ENCODE results near the gene SEPTIN7. TPM values are rescaled to one million over a fixed set of nuclear protein-coding genes. Genes with fewer than 3 reads are reported as not detected.
A peak's percentile ranks its signal among the peaks of the same experiment; 100 is the strongest.

SEPTIN7 gene
- total RNA-seq, 3 donors from 2014 or later (not counting 1 experiment from before 2014, with no cell fraction given): 367 to 422 (median 383) TPM

DNA sequence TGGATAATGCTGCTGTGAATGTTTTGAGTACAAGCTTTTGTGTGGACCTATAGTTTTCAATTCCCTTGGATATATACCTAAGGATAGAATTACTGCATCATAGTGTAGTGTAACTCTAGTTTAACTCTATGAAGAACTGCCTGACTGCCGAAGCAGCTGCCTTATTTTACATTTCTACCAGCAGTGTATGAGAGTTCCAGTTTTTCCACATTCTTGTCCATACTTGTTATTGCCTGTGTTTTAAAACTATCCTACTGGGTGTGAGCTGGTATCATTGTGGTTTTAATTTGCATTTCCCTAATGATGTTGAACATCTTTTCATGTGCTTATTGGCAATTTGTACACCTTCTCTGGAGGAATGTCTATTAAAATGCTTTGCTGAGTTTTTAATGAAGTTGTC is 15.7 kb downstream of the SEPTIN7 start:
- peaks cover 85 to 89% of the 10 kb centered on the region in 2 donors for H3K4me1 Mint-ChIP-seq
- H3K27me3 ChIP-seq (ENCODE audit: control insufficient read depth, insufficient read depth, low read length): no peaks in the 10 kb centered on the region
- ATAC-seq (no peak), DNase-seq (no peak)
- H3K9me3 ChIP-seq (ENCODE audit: control insufficient read depth, insufficient read depth, low read length): peaks cover 4% of the 10 kb centered on the region
- peak overlapping the region; percentile 21 to 78 for H3K27ac Mint-ChIP-seq
- TF ChIP-seq, protein P1, sequence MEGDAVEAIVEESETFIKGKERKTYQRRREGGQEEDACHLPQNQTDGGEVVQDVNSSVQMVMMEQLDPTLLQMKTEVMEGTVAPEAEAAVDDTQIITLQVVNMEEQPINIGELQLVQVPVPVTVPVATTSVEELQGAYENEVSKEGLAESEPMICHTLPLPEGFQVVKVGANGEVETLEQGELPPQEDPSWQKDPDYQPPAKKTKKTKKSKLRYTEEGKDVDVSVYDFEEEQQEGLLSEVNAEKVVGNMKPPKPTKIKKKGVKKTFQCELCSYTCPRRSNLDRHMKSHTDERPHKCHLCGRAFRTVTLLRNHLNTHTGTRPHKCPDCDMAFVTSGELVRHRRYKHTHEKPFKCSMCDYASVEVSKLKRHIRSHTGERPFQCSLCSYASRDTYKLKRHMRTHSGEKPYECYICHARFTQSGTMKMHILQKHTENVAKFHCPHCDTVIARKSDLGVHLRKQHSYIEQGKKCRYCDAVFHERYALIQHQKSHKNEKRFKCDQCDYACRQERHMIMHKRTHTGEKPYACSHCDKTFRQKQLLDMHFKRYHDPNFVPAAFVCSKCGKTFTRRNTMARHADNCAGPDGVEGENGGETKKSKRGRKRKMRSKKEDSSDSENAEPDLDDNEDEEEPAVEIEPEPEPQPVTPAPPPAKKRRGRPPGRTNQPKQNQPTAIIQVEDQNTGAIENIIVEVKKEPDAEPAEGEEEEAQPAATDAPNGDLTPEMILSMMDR (IDR thresholded peaks at IDR 0.05): no peak
- H3K4me3 ChIP-seq (ENCODE audit: low read length): no peak overlapping the region
- H3K36me3 ChIP-seq (ENCODE audit: control insufficient read depth, insufficient read depth, low read length): no peaks in the 10 kb centered on the region
- no peaks in the 10 kb centered on the region for H3K27me3 Mint-ChIP-seq (ENCODE audit: low read depth in 2 of 2)
- H3K4me1 ChIP-seq (ENCODE audit: control insufficient read depth, insufficient read depth, low read length): peaks cover 18% of the 10 kb centered on the region
- no CpG with 5 or more reads among the region's 1 CpG for WGBS (ENCODE audit: insufficient coverage)
- no peak overlapping the region for H3K27ac ChIP-seq (ENCODE audit: low read length)
- intact Hi-C loops (cut with micrococcal nuclease): loop anchor here (5.0 kb wide), 1 partner anchor 41 kb away; no protein-coding TSS in a partner anchor
- H3K4me3 Mint-ChIP-seq: peak overlapping the region; percentile 35
- no peaks in the 10 kb centered on the region for H3K36me3 Mint-ChIP-seq
- peaks cover 0 to 2% of the 10 kb centered on the region in 2 donors for H3K9me3 Mint-ChIP-seq

DNA sequence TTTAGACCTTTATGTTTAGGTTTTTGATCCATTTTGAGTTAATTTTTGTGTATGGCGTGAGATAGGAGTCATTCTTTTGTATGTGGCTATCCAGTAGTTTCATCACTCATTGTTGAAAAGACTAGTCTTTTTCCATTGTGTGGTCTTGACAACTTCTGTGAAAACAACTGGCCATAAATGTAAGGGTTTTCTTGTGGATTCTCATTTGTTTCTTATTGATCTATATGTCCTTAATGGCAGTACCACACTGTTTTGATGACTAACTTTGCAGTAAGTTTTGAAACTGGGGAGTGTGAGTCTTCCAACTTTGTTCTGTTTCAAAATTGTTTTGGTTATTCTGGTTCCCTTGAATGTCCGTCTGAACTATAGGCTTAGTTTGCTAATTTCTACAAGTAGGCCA is 16.3 kb downstream of the SEPTIN7 start:
- no peaks in the 10 kb centered on the region for H3K27me3 ChIP-seq (ENCODE audit: control insufficient read depth, insufficient read depth, low read length)
- H3K9me3 Mint-ChIP-seq: peaks cover 0 to 2% of the 10 kb centered on the region in 2 donors

DNA sequence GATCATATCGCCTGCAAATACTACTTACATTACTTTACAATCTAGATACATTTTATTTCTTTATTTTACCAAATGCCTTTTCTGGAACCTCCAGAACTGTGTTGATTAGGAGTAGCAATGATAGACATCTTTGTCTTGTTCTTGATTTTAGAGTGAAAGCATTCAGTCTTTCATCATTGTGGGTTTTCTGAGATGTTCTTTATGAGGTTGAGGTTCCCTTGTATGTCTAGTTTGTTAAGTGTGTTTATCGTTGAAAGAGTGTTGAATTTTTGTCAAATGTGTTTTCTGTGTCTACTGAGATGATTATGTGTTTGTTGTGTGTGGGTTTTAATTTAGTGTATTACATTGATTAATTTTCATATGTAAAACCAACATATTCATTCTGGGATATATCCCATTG is 17.1 kb downstream of the SEPTIN7 start:
- Mint-ChIP-seq H3K9me3 (peaks cover 0 to 2% of the 10 kb centered on the region in 2 donors), H3K27ac (peak overlapping the region; percentile 21 to 78), H3K4me1 (peaks cover 80 to 82% of the 10 kb centered on the region in 2 donors), H3K4me3 (peak overlapping the region; percentile 55), H3K36me3 (no peaks in the 10 kb centered on the region), H3K27me3 (ENCODE audit: low read depth in 2 of 2) (no peaks in the 10 kb centered on the region)
- ATAC-seq (peak in 1 of 3 donors; percentile 29), DNase-seq (no peak)
- Histone ChIP-seq H3K9me3 (ENCODE audit: control insufficient read depth, insufficient read depth, low read length) (peaks cover 4% of the 10 kb centered on the region), H3K27me3 (ENCODE audit: control insufficient read depth, insufficient read depth, low read length) (no peaks in the 10 kb centered on the region), H3K4me1 (ENCODE audit: control insufficient read depth, insufficient read depth, low read length) (peaks cover 22% of the 10 kb centered on the region), H3K4me3 (ENCODE audit: low read length) (no peak overlapping the region), H3K27ac (ENCODE audit: low read length) (no peak overlapping the region), H3K36me3 (ENCODE audit: control insufficient read depth, insufficient read depth, low read length) (no peaks in the 10 kb centered on the region)
- TF ChIP-seq, protein P1 (IDR thresholded peaks at IDR 0.05): no peak
- no CpG with 5 or more reads among the region's 2 CpGs for WGBS (ENCODE audit: insufficient coverage)
- intact Hi-C loops (cut with micrococcal nuclease): loop anchor here (5.0 kb wide), 1 partner anchor 39 kb away; no protein-coding TSS in a partner anchor

More for the DNA sequence above, 16.3 kb downstream of the SEPTIN7 start:
- 92% methylated on average over 2 of the region's 2 CpGs for WGBS (ENCODE audit: insufficient coverage)
- Histone ChIP-seq H3K4me1 (ENCODE audit: control insufficient read depth, insufficient read depth, low read length) (peaks cover 18% of the 10 kb centered on the region), H3K9me3 (ENCODE audit: control insufficient read depth, insufficient read depth, low read length) (peaks cover 4% of the 10 kb centered on the region), H3K4me3 (ENCODE audit: low read length) (no peak overlapping the region), H3K36me3 (ENCODE audit: control insufficient read depth, insufficient read depth, low read length) (no peaks in the 10 kb centered on the region), H3K27ac (ENCODE audit: low read length) (no peak overlapping the region)
- intact Hi-C loops (cut with micrococcal nuclease): loop anchor here (5.0 kb wide), 1 partner anchor 40 kb away; no protein-coding TSS in a partner anchor
- TF ChIP-seq, protein P1 (IDR thresholded peaks at IDR 0.05): no peak
- Mint-ChIP-seq H3K36me3 (no peaks in the 10 kb centered on the region), H3K4me3 (peak overlapping the region; percentile 35), H3K27ac (peak overlapping the region; percentile 21 to 78), H3K27me3 (ENCODE audit: low read depth in 2 of 2) (no peaks in the 10 kb centered on the region), H3K4me1 (peaks cover 82 to 83% of the 10 kb centered on the region in 2 donors)
- DNase-seq (no peak), ATAC-seq (no peak)

DNA sequence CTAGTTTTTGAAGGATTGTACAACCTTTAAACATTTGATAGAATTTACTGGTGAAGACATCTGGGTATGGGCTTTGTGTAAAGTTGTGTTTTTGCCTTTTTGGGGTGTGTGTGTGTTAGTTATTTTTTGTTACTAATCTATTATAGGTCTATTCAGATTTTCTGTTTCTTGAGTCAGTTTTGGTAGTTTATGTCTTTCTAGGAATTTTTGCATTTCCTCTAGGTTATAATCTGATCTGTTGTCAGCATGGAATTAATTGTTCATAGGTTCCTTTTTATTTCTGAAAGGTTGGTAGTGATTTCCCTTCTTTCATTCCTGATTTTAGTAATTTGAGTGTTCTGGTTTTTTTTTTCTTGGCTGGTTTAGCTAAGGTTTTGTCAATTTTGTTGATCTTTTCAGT is 17.7 kb downstream of the SEPTIN7 start:
- DNase-seq: no peak
- Histone ChIP-seq H3K36me3 (ENCODE audit: control insufficient read depth, insufficient read depth, low read length) (peaks cover under 1% of the 10 kb centered on the region), H3K4me1 (ENCODE audit: control insufficient read depth, insufficient read depth, low read length) (peaks cover 21% of the 10 kb centered on the region), H3K27me3 (ENCODE audit: control insufficient read depth, insufficient read depth, low read length) (no peaks in the 10 kb centered on the region), H3K9me3 (ENCODE audit: control insufficient read depth, insufficient read depth, low read length) (peaks cover 4% of the 10 kb centered on the region), H3K4me3 (ENCODE audit: low read length) (no peak overlapping the region), H3K27ac (ENCODE audit: low read length) (no peak overlapping the region)
- peaks cover 0 to 2% of the 10 kb centered on the region in 2 donors for H3K9me3 Mint-ChIP-seq
- H3K36me3 Mint-ChIP-seq: no peaks in the 10 kb centered on the region
- intact Hi-C loops (cut with micrococcal nuclease): loop anchor here (5.0 kb wide), 1 partner anchor 39 kb away; no protein-coding TSS in a partner anchor
- peaks cover 76% of the 10 kb centered on the region in 2 donors for H3K4me1 Mint-ChIP-seq
- H3K4me3 Mint-ChIP-seq: peak overlapping the region; percentile 55
- no peaks in the 10 kb centered on the region for H3K27me3 Mint-ChIP-seq (ENCODE audit: low read depth in 2 of 2)
- H3K27ac Mint-ChIP-seq: peak overlapping the region; percentile 21 to 78
- no peak for ATAC-seq
- TF ChIP-seq, protein P1 (IDR thresholded peaks at IDR 0.05): no peak
